Spleen (tissue), 11 donors: Measurements from ENCODE around the gene THSD7A. TPM values are rescaled to one million over a fixed set of nuclear protein-coding genes. Genes with fewer than 3 reads are reported as not detected.

Experiments used
- DNase-seq: peaks from one replicate; pipeline ENCODE4 v3.0.0-alpha.2; 2020
- H3K27ac ChIP-seq, 8 donors: fragments of 200-600 bp; sonication (generic) in 7 of 8; 1 replicate in 4 of 8; 2 replicates in 4 of 8; pipeline versions ENCODE4 v1.5.0 to v1.8.0; 2016 to 2021; ENCODE audit warnings: inconsistent platforms in 4 of 8, mild to moderate bottlenecking in 4 of 8, moderate library complexity in 1 of 8
- H3K27me3 ChIP-seq, 7 donors: fragments of 200-600 bp; sonication (generic) in 6 of 7; replicated peaks in 1 of 7; 1 replicate in 4 of 7; 2 replicates in 3 of 7; pipeline versions ENCODE4 v1.5.0 to v1.8.0; 2016 to 2021; ENCODE audit warnings: inconsistent platforms in 3 of 7, mild to moderate bottlenecking in 1 of 7
- H3K36me3 ChIP-seq, 6 donors: fragments of 200-600 bp; sonication (generic) in 5 of 6; 1 replicate in 4 of 6; 2 replicates in 2 of 6; pipeline versions ENCODE4 v1.5.0 to v1.8.0; 2016 to 2021; ENCODE audit warnings: inconsistent platforms in 2 of 6
- H3K4me1 ChIP-seq, 6 donors: fragments of 200-600 bp; sonication (generic) in 5 of 6; 1 replicate in 3 of 6; 2 replicates in 3 of 6; pipeline versions ENCODE4 v1.5.0 to v1.8.0; 2016 to 2021; ENCODE audit warnings: inconsistent platforms in 3 of 6
- H3K4me3 ChIP-seq, 8 donors: fragments of 200-600 bp; sonication (generic) in 7 of 8; 1 replicate in 4 of 8; 2 replicates in 4 of 8; pipeline versions ENCODE4 v1.5.0 to v1.8.0; 2016 to 2021; ENCODE audit warnings: inconsistent platforms in 4 of 8, mild to moderate bottlenecking in 4 of 8, moderate library complexity in 2 of 8
- H3K9me3 ChIP-seq, 8 donors: fragments of 200-600 bp; sonication (generic) in 7 of 8; 1 replicate in 4 of 8; 2 replicates in 4 of 8; pipeline versions ENCODE4 v1.5.0 to v1.8.0; 2016 to 2021; ENCODE audit warnings: inconsistent platforms in 4 of 8
- POLR2A ChIP-seq, 3 donors: fragments of 450-650 bp; IDR thresholded peaks; one replicate each; pipeline ENCODE4 v1.5.1; 2017; ENCODE audit warnings: antibody characterized with exemption in 3 of 3, mild to moderate bottlenecking in 1 of 3
- POLR2AphosphoS5 ChIP-seq, 3 donors: sonication (generic); formaldehyde crosslinking; IDR thresholded peaks; one replicate each; pipeline ENCODE4 v1.5.1; 2017; ENCODE audit warnings: antibody characterized with exemption in 3 of 3
- WGBS, 5 donors: extraction: QIAGEN DNeasy Blood & Tissue Kit in 3 of 5; methylation state at CpG; one replicate each; pipeline versions ENCODE4 v1.1.5 to v1.1.7; 2013 to 2018; 5-methylcytosine and 5-hydroxymethylcytosine counted together
- intact Hi-C: fragments of 100-400 bp; cut with DNase I; formaldehyde crosslinking; loops from one replicate; pipeline ENCODE4 v1.15.0; 2023; ENCODE audit warnings: low total_unique reads
- polyA plus RNA-seq, 3 donors: library from polyadenylated mRNA; stranded (reverse); fragments of 200-250 nt; gene quantifications; one replicate each; pipeline ENCODE4 v1.2.1, GENCODE V29; 2013
- total RNA-seq, 7 donors: library from RNA; depleted of rRNA in 3 of 7; stranded (reverse); fragments of >200 nt in 3 of 7; fragmentation: NEBNext Ultra II Directional in 4 of 7; extraction: Animal tissue kit (Norgen Biotek cat#: 25700) in 4 of 7; gene quantifications; one replicate each; pipeline versions ENCODE4 v1.1.0 to v1.2.1, GENCODE V29; 2016 to 2021
- TF ChIP-seq, protein P1 (sequence below), 11 experiments: fragments of 200-600 bp in 7 of 11; fragments of 450-650 bp in 4 of 11; sonication (generic) in 4 of 11; IDR thresholded peaks in 8 of 11; conservative IDR thresholded peaks in 3 of 11; 1 replicate in 7 of 11; 2 replicates in 4 of 11; pipeline versions ENCODE4 v1.4.0 to v1.8.0; 2016 to 2021; ENCODE audit warnings: antibody characterized with exemption in 11 of 11, inconsistent platforms in 4 of 11, mild to moderate bottlenecking in 1 of 11
- donor health status: healthy with polysubstance abuse.
- donor health status: DM: no; HTN: no; CAD: no; lungs with moderate emphysema.
- donor health status: DM: no; HTN: no; CAD: no.
- donor health status: Bipolar disorder and iron deficiency.
- donor health status: healthy.
- donor health status: DM: no; HTN: no; CAD: no.
- donor health status: DM: yes; HTN: yes; CAD: no.

The THSD7A gene
- total and polyA plus RNA-seq, 10 donors: 0.29 to 8.7 (median 4.2) TPM

DNA sequence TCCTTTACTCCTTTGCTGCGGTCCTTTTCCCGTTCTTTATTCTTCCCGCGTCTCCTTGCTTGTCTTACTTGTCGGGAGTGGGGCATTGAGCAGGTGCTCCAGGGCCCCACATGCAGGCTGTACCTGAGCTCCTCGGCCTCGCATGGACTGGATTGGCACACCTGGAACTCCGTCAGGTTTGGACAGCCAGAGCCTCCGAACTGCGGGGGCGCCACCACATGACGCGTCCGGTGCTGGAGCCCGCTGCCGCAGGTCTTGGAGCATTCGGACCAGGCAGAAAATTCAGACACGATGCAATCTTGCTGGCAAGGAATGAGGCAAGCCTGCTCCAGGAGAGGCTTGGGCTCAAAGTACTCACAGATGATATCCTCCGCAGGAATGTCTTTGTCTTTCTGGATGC lies 195.7 kb downstream of the THSD7A start:
- no peak for TF ChIP-seq POLR2AphosphoS5 (IDR thresholded peaks at IDR 0.05)
- TF ChIP-seq, protein P1, sequence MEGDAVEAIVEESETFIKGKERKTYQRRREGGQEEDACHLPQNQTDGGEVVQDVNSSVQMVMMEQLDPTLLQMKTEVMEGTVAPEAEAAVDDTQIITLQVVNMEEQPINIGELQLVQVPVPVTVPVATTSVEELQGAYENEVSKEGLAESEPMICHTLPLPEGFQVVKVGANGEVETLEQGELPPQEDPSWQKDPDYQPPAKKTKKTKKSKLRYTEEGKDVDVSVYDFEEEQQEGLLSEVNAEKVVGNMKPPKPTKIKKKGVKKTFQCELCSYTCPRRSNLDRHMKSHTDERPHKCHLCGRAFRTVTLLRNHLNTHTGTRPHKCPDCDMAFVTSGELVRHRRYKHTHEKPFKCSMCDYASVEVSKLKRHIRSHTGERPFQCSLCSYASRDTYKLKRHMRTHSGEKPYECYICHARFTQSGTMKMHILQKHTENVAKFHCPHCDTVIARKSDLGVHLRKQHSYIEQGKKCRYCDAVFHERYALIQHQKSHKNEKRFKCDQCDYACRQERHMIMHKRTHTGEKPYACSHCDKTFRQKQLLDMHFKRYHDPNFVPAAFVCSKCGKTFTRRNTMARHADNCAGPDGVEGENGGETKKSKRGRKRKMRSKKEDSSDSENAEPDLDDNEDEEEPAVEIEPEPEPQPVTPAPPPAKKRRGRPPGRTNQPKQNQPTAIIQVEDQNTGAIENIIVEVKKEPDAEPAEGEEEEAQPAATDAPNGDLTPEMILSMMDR (IDR thresholded peaks at IDR 0.05 in 8 of 11, conservative IDR thresholded peaks at IDR 0.05 in 3 of 11): no peak
- TF ChIP-seq POLR2A (IDR thresholded peaks at IDR 0.05): no peak
- Histone ChIP-seq H3K36me3 (no peaks in the 10 kb centered on the region), H3K27ac (no peak overlapping the region), H3K27me3 (no peaks in the 10 kb centered on the region), H3K9me3 (no peaks in the 10 kb centered on the region), H3K4me3 (no peak overlapping the region), H3K4me1 (no peaks in the 10 kb centered on the region)
- intact Hi-C loops: no loop called here
- DNase-seq: no peak
- WGBS, 5 donors: 95 to 98% (median 96%) methylated on average over 19 of the region's 19 CpGs

DNA sequence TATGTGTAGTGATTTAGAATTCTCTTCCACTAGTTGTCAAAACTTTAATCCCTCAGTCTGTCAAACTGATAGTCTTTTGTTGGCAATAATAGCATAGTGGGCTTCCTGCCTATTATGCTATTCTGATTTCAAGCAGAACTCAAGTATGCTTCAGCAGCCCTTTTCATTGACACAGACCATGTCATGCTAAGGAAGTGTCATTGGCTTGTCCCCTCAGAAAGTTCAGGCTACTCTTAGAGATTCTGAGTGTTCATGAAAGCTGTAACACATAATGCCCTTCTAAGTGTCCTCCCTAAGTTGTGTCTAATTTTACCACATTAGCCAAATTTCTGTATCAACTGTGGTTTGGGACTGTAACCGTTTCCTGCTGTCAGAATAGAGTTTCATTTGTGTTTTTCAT lies 198.7 kb downstream of the THSD7A start:
- Histone ChIP-seq H3K36me3 (no peaks in the 10 kb centered on the region), H3K9me3 (no peaks in the 10 kb centered on the region), H3K27ac (no peak overlapping the region), H3K4me1 (no peaks in the 10 kb centered on the region), H3K4me3 (no peak overlapping the region), H3K27me3 (no peaks in the 10 kb centered on the region)
- DNase-seq: no peak
- TF ChIP-seq POLR2AphosphoS5 (IDR thresholded peaks at IDR 0.05): no peak
- TF ChIP-seq, protein P1 (IDR thresholded peaks at IDR 0.05 in 8 of 11, conservative IDR thresholded peaks at IDR 0.05 in 3 of 11): no peak
- intact Hi-C loops: no loop called here
- WGBS, 5 donors: 59 to 77% (median 69%) methylated on average over 1 of the region's 1 CpG

- Histone ChIP-seq H3K4me1 (no peaks in the 10 kb centered on the region), H3K4me3 (no peak overlapping the region), H3K27me3 (no peaks in the 10 kb centered on the region), H3K27ac (no peak overlapping the region), H3K36me3 (no peaks in the 10 kb centered on the region), H3K9me3 (no peaks in the 10 kb centered on the region)
- intact Hi-C loops: no loop called here
- TF ChIP-seq, protein P1 (IDR thresholded peaks at IDR 0.05 in 8 of 11, conservative IDR thresholded peaks at IDR 0.05 in 3 of 11): no peak
- no peak for TF ChIP-seq POLR2AphosphoS5 (IDR thresholded peaks at IDR 0.05)
- no peak for DNase-seq
- WGBS, 5 donors: 72 to 97% (median 93%) methylated on average over 2 of the region's 2 CpGs
Observed at GRCh38 chr7:11630355-11630754, 201.6 kb downstream of the THSD7A start.

DNA sequence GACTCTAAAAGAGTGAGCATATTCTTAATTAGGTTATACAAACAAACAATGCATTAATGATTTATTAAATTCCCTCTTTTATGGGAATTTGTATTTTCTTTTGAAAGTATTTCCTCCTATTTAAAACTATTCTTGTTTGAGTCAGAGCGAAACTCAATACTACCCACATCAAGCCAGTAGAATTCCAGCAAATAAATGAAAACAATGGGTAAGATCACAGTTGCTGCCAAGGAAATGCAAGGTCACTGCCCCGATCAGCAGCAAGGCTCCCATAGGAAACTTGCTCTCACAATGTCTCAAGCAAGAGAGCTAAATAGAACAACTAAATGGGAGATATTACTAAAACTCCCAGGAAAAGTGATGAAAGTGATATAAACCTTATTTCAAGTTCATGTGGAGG lies 206.3 kb downstream of the THSD7A start:
- WGBS, 5 donors: 50 to 76% (median 65%) methylated on average over 2 of the region's 2 CpGs
- TF ChIP-seq POLR2A (IDR thresholded peaks at IDR 0.05) (no peak), POLR2AphosphoS5 (IDR thresholded peaks at IDR 0.05) (no peak)
- TF ChIP-seq, protein P1 (IDR thresholded peaks at IDR 0.05 in 8 of 11, conservative IDR thresholded peaks at IDR 0.05 in 3 of 11): no peak

More for the DNA sequence above, 206.3 kb downstream of the THSD7A start:
- intact Hi-C loops: no loop called here
- no peak overlapping the region for H3K4me3 ChIP-seq
- no peaks in the 10 kb centered on the region for H3K36me3 ChIP-seq
- H3K27me3 ChIP-seq: no peaks in the 10 kb centered on the region
- peaks cover 0 to 12% (median 3%) of the 10 kb centered on the region in 8 donors for H3K9me3 ChIP-seq
- H3K4me1 ChIP-seq: no peaks in the 10 kb centered on the region
- no peak for DNase-seq
- H3K27ac ChIP-seq: peak overlapping the region in 2 of 8 donors; percentile 34 to 47
